HG03196 (cell line): ENCODE data around the gene DHRS7B.

Experiments
- ATAC-seq: cut with Tn5 transposase; IDR thresholded peaks from one replicate; pipeline ENCODE4 v1.9.1; 2021; ENCODE audit not compliant: unreplicated experiment

The DHRS7B gene

GRCh38 chr17:21232033-21232749 is 105.4 kb downstream of the DHRS7B start:
- no peak for ATAC-seq

DNA sequence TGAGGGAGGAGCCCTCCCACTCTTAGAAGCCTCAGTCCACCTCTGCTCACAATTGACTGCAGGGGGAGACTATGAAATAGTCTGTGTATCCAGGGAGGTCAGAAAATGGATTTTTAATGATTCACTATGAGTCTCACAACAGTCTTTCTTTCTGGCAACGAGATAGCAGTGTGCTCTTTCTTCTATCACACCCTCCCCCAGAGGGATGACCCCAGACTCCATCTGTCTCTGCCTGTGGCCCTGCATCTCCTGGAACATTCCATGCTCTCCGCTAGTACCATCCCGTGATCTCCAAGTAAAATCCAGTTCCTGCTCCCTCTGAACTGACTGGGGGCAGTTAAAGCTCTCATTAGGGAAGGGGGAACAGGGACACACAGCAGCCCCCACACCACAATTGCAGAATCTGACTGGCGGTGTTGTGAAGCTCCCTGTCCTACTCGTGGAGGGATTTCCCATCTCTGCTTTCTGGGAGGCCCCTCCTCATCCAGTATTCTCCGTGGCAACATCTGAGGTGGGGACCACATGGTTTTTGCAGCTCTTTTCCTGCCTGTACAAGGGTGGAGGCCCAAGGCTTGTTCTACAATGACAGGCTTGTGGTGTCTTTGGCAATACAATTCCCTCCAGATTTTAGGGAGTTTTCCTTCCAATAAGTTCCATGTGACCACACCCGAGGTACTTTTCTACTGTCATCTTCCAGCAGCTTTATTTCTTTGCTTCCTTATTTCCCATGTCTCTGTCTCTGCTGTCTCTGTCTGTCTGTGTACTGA is 107.0 kb downstream of the DHRS7B start:
- no peak for ATAC-seq

- ATAC-seq, result no peak
Measured at GRCh38 chr17:21235921-21236320, 109.2 kb downstream of the DHRS7B start.

DNA sequence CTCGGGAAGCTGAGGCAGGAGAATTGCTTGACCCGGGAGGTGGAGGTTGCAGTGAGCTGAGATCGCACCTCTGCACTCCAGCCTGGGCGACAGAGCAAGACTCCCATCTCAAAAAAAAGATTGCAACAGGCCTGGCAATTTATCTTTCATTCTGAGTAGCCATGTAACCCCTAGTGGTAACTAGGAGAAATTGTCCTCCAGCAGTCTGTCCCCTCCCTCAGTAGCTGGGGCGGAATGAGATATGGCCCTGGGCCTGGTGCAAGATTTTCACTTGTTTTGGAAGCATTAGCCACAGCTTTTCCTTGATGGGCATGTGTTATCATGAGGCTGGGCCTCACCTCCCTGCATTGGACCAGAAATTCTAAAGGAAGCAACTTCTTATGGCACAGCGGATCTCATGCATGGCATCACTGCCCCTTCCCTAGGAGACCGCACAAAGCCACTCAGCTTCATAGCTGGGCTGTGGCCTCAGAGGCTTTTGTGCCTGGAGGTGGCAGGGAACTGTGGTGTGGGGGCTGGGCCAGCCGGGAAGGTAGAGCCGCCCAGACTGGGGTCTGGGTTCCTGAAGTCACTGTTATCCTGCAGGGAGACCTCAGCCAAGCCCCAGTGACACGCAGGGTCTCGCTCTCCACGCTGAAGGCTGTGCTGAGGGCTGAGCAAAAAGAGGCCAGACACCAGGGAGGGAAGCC is 113.1 kb downstream of the DHRS7B start:
- no peak for ATAC-seq

GRCh38 chr17:21240369-21241055 is 113.7 kb downstream of the DHRS7B start:
- no peak for ATAC-seq
